Measurements from ENCODE around the gene SH3PXD2A.

SH3PXD2A gene

GRCh38 chr10:103829278-103829677 lies 26.1 kb downstream of the SH3PXD2A start:
- no peaks in the 10 kb centered on the region for H3K36me3 ChIP-seq (replicated peaks)
- H3K27me3 ChIP-seq (ENCODE audit: low read depth) = no peaks in the 10 kb centered on the region
- H3K4me1 ChIP-seq = peaks cover 3% of the 10 kb centered on the region
- no peak overlapping the region for H3K4me3 ChIP-seq
- in situ Hi-C loops (cut with MboI; ENCODE audit: low sequenced_read_pairs) = no loop called here
- peak in 1 of 2 experiments; percentile 30 for DNase-seq (ENCODE audit: low spot score in 2 of 2)
- H3K9me3 ChIP-seq = no peaks in the 10 kb centered on the region

GRCh38 chr10:103828587-103829197 lies 26.7 kb downstream of the SH3PXD2A start:
- Histone ChIP-seq H3K4me1 (peaks cover 3% of the 10 kb centered on the region), H3K27me3 (ENCODE audit: low read depth) (no peaks in the 10 kb centered on the region; the same call in 1 of the 2 replicates), H3K36me3 (replicated peaks) (no peaks in the 10 kb centered on the region), H3K9me3 (no peaks in the 10 kb centered on the region), H3K4me3 (no peak overlapping the region)
- DNase-seq (ENCODE audit: low spot score in 2 of 2) = no peak
- in situ Hi-C loops (cut with MboI; ENCODE audit: low sequenced_read_pairs) = no loop called here

- Histone ChIP-seq H3K36me3 (replicated peaks) (no peaks in the 10 kb centered on the region), H3K4me3 (no peak overlapping the region), H3K4me1 (peaks cover 3% of the 10 kb centered on the region), H3K9me3 (no peaks in the 10 kb centered on the region), H3K27me3 (ENCODE audit: low read depth) (no peaks in the 10 kb centered on the region; the same call in 1 of the 2 replicates)
- no peak for DNase-seq (ENCODE audit: low spot score in 2 of 2)
- in situ Hi-C loops (cut with MboI; ENCODE audit: low sequenced_read_pairs) = no loop called here
Measured at GRCh38 chr10:103828107-103828506, 27.3 kb downstream of the SH3PXD2A start.

GRCh38 chr10:103826885-103827284 lies 28.5 kb downstream of the SH3PXD2A start:
- Histone ChIP-seq H3K4me1 (peaks cover 3% of the 10 kb centered on the region), H3K27me3 (ENCODE audit: low read depth) (no peaks in the 10 kb centered on the region; the same call in 1 of the 2 replicates), H3K4me3 (no peak overlapping the region), H3K9me3 (no peaks in the 10 kb centered on the region), H3K36me3 (replicated peaks) (no peaks in the 10 kb centered on the region)
- no peak for DNase-seq (ENCODE audit: low spot score in 2 of 2)
- in situ Hi-C loops (cut with MboI; ENCODE audit: low sequenced_read_pairs) = no loop called here

- no peak overlapping the region for H3K4me3 ChIP-seq
- no peaks in the 10 kb centered on the region for H3K9me3 ChIP-seq
- peaks cover 2% of the 10 kb centered on the region for H3K4me1 ChIP-seq
- DNase-seq (ENCODE audit: low spot score in 2 of 2) = no peak
- no peaks in the 10 kb centered on the region for H3K36me3 ChIP-seq (replicated peaks)
- peaks cover 5% of the 10 kb centered on the region for H3K27me3 ChIP-seq (ENCODE audit: low read depth)
- in situ Hi-C loops (cut with MboI; ENCODE audit: low sequenced_read_pairs) = no loop called here
Measured at GRCh38 chr10:103824281-103824680, 31.1 kb downstream of the SH3PXD2A start.

- Histone ChIP-seq H3K4me1 (no peaks in the 10 kb centered on the region), H3K4me3 (no peak overlapping the region), H3K9me3 (no peaks in the 10 kb centered on the region), H3K36me3 (replicated peaks) (no peaks in the 10 kb centered on the region), H3K27me3 (ENCODE audit: low read depth) (peaks cover 5% of the 10 kb centered on the region)
- in situ Hi-C loops (cut with MboI; ENCODE audit: low sequenced_read_pairs) = no loop called here
- DNase-seq (ENCODE audit: low spot score in 2 of 2) = no peak
Measured at GRCh38 chr10:103823706-103824272, 31.6 kb downstream of the SH3PXD2A start.

- DNase-seq (ENCODE audit: low spot score in 2 of 2) = no peak
- Histone ChIP-seq H3K9me3 (no peaks in the 10 kb centered on the region), H3K4me1 (no peaks in the 10 kb centered on the region), H3K27me3 (ENCODE audit: low read depth) (peaks cover 5% of the 10 kb centered on the region), H3K4me3 (no peak overlapping the region), H3K36me3 (replicated peaks) (no peaks in the 10 kb centered on the region)
- in situ Hi-C loops (cut with MboI; ENCODE audit: low sequenced_read_pairs) = no loop called here
Measured at GRCh38 chr10:103822800-103823199, 32.6 kb downstream of the SH3PXD2A start.

- Histone ChIP-seq H3K36me3 (replicated peaks) (no peaks in the 10 kb centered on the region), H3K27me3 (ENCODE audit: low read depth) (peaks cover 5% of the 10 kb centered on the region), H3K4me3 (no peak overlapping the region), H3K4me1 (no peaks in the 10 kb centered on the region), H3K9me3 (no peaks in the 10 kb centered on the region)
- DNase-seq (ENCODE audit: low spot score in 2 of 2) = no peak
- in situ Hi-C loops (cut with MboI; ENCODE audit: low sequenced_read_pairs) = no loop called here
Measured at GRCh38 chr10:103822107-103822716, 33.2 kb downstream of the SH3PXD2A start.

GRCh38 chr10:103820101-103821062 lies 35.0 kb downstream of the SH3PXD2A start:
- DNase-seq (ENCODE audit: low spot score in 2 of 2) = no peak
- H3K36me3 ChIP-seq (replicated peaks) = no peaks in the 10 kb centered on the region
- in situ Hi-C loops (cut with MboI; ENCODE audit: low sequenced_read_pairs) = no loop called here
- H3K4me1 ChIP-seq = no peaks in the 10 kb centered on the region
- H3K4me3 ChIP-seq = no peak overlapping the region
- H3K27me3 ChIP-seq (ENCODE audit: low read depth) = peaks cover 5% of the 10 kb centered on the region
- no peaks in the 10 kb centered on the region for H3K9me3 ChIP-seq

- in situ Hi-C loops (cut with MboI; ENCODE audit: low sequenced_read_pairs) = no loop called here
- H3K4me1 ChIP-seq = no peaks in the 10 kb centered on the region
Measured at GRCh38 chr10:103819493-103819892, 35.9 kb downstream of the SH3PXD2A start.

GRCh38 chr10:103818765-103819374 lies 36.5 kb downstream of the SH3PXD2A start:
- no peak overlapping the region for H3K4me3 ChIP-seq
- no peaks in the 10 kb centered on the region for H3K36me3 ChIP-seq (replicated peaks)
- H3K27me3 ChIP-seq (ENCODE audit: low read depth) = peaks cover 5% of the 10 kb centered on the region
- in situ Hi-C loops (cut with MboI; ENCODE audit: low sequenced_read_pairs) = no loop called here
- H3K4me1 ChIP-seq = no peaks in the 10 kb centered on the region
- no peak for DNase-seq (ENCODE audit: low spot score in 2 of 2)
- H3K9me3 ChIP-seq = no peaks in the 10 kb centered on the region

More at GRCh38 chr10:103819493-103819892, 35.9 kb downstream of the SH3PXD2A start:
- Histone ChIP-seq H3K9me3 (no peaks in the 10 kb centered on the region), H3K4me3 (no peak overlapping the region), H3K36me3 (replicated peaks) (no peaks in the 10 kb centered on the region), H3K27me3 (ENCODE audit: low read depth) (peaks cover 5% of the 10 kb centered on the region)
- no peak for DNase-seq (ENCODE audit: low spot score in 2 of 2)

GRCh38 chr10:103818105-103818504 lies 37.3 kb downstream of the SH3PXD2A start:
- H3K36me3 ChIP-seq (replicated peaks) = no peaks in the 10 kb centered on the region
- H3K9me3 ChIP-seq = no peaks in the 10 kb centered on the region
- peaks cover 5% of the 10 kb centered on the region for H3K27me3 ChIP-seq (ENCODE audit: low read depth)
- no peak for DNase-seq (ENCODE audit: low spot score in 2 of 2)
- in situ Hi-C loops (cut with MboI; ENCODE audit: low sequenced_read_pairs) = no loop called here
- no peak overlapping the region for H3K4me3 ChIP-seq
- no peaks in the 10 kb centered on the region for H3K4me1 ChIP-seq

- Histone ChIP-seq H3K4me1 (no peaks in the 10 kb centered on the region), H3K27me3 (ENCODE audit: low read depth) (peaks cover 5% of the 10 kb centered on the region), H3K4me3 (no peak overlapping the region), H3K36me3 (replicated peaks) (no peaks in the 10 kb centered on the region), H3K9me3 (no peaks in the 10 kb centered on the region)
- no peak for DNase-seq (ENCODE audit: low spot score in 2 of 2)
- in situ Hi-C loops (cut with MboI; ENCODE audit: low sequenced_read_pairs) = no loop called here
Measured at GRCh38 chr10:103816431-103816830, 38.9 kb downstream of the SH3PXD2A start.

All from HAP-1 (cell line).